ENCODE data around the gene HEXIM2. TPM values are rescaled to one million over a fixed set of nuclear protein-coding genes. Genes with fewer than 3 reads are reported as not detected.
"Not testable (repeated sequence)": the region's sequence is repeated elsewhere in the genome, so short reads cannot be mapped to it uniquely, and the experiment has no call there.

Gene HEXIM2
- total RNA-seq, 2 donors from 2014 or later = 6.1 to 8.5 TPM

DNA sequence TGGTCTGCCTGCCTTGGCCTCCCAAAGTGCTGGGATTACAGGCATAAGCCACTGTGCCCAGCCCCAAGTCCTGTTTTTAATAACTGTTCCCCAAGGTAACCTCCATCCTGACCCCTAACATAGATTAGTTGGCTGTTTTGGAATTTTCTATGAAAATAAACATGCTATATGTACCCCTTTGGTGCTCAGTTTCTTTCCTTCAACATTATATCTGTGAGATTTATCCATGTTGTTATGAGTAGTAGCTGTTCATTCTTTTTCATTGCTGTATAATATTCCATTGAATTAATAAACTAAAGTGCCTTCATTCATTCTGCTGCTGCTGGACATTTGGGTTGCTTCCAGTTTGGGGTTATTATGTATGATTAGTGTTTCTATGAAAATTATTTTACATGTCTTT, 33.7 kb downstream of the HEXIM2 start:
- Mint-ChIP-seq H3K27me3 (no peaks in the 10 kb centered on the region), H3K4me3 (no peak overlapping the region), H3K36me3 (ENCODE audit: low read depth) (no peaks in the 10 kb centered on the region), H3K9me3 (no peaks in the 10 kb centered on the region), H3K27ac (no peak overlapping the region), H3K4me1 (no peaks in the 10 kb centered on the region)
- no peak for ATAC-seq (replicated peaks)

DNA sequence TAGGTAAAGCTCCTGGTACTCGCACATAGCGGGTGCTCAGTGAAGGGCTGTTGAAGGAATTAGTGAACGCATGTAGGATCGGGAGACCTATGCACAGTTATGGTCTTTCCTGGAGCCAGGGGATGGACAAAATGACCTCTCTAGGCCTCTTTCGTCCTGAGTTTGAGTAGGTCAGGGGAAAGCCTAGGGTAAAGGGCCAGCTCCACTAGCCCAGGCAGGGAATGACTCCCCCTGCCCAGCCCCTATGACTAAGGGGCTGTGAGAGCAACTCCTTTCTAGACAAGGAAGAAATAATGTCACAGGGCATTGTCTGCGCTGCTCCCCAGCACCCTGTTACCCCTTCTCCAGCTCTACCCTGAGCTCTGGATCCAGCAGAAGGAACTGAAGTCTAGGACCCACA, 35.4 kb downstream of the HEXIM2 start:
- Mint-ChIP-seq H3K36me3 (ENCODE audit: low read depth) (no peaks in the 10 kb centered on the region), H3K4me3 (no peak overlapping the region), H3K9me3 (no peaks in the 10 kb centered on the region), H3K4me1 (no peaks in the 10 kb centered on the region), H3K27me3 (no peaks in the 10 kb centered on the region), H3K27ac (peak overlapping the region; percentile 46)
- ATAC-seq (replicated peaks) = no peak

DNA sequence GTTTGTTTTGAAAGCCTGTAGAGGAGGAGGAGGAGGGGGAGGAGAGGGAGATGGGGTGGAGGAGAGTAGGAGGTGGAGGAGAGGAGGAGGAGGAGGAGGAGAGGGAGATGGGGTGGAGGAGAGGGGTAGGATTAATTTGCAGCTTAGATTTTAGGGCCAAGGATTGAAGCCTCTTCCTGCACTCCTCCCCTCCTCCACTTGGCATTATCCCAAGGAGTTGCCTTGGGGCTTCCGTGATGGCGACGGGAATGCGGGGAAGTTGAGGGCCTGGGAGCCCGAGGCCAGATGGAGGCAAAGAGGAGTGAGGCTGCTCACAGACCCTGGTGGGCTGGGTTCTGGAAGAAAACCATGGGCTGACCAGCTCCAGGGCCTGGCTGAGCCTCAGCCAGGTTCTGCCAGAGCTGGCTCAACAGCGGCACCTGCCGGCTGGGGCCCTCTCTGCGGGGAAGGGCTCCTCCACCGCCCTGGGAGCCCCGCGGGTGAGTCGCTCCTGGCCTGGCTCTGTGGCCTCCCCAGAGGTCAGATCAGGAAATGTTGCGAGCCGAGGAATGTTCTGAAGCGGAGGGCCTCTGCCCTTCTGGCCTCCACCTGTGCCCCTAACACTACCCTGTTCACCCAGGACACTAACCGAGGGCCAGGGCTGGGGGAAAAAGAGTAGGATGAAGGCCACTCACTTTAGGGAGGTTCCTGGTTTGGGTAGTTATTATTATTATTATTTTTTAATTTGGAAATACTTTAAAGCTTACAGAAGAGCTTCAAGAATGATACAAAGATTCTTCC, 36.1 kb downstream of the HEXIM2 start:
- ATAC-seq (replicated peaks) = peak; percentile 100
- H3K9me3 Mint-ChIP-seq = no peaks in the 10 kb centered on the region
- no peak overlapping the region for H3K27ac Mint-ChIP-seq
- H3K27me3 Mint-ChIP-seq = no peaks in the 10 kb centered on the region
- H3K4me1 Mint-ChIP-seq = no peaks in the 10 kb centered on the region
- no peaks in the 10 kb centered on the region for H3K36me3 Mint-ChIP-seq (ENCODE audit: low read depth)
- no peak overlapping the region for H3K4me3 Mint-ChIP-seq

DNA sequence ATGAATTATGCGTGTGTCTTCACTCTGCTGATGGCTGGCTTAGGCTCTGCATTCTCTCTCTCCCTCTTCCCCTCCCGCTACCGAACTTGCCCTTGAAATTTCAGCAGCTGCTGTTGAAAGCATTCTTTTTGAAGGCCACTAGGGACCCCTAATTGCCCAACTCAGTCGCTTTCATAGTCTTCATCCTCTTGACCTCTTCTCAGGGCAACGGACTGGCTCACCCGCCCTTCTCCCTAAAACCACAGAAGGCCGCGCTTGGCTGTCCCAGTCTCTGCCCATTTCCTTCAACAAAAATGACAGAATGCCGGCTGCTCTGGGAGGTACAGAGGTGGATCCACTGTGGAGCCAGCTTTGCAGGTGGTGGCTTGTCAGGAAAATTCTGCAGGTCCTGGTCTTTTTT, 39.0 kb downstream of the HEXIM2 start:
- ATAC-seq (replicated peaks) = no peak
- Mint-ChIP-seq H3K27me3 (no peaks in the 10 kb centered on the region), H3K27ac (no peak overlapping the region), H3K4me1 (no peaks in the 10 kb centered on the region), H3K9me3 (no peaks in the 10 kb centered on the region), H3K4me3 (no peak overlapping the region), H3K36me3 (ENCODE audit: low read depth) (no peaks in the 10 kb centered on the region)

DNA sequence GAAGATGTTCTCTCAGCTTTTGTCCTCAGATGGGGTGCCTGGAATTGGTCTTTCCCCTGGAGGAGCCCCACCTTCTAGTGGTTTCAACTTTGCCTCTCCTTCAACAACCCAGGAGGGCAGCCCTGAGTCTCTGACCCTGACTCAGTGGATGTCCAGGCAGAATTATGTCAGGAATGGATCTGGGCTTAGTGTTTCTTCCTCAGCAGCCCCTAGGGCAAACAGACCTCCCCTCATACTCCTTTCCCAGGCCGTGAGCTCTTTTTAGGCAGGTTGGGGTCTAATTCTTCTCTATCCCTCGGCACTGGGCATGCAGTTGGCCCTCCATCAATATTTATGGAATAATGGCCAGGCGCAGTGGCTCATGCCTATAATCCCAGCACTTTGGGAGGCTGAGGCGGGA, 39.8 kb downstream of the HEXIM2 start:
- Mint-ChIP-seq H3K4me1 (no peaks in the 10 kb centered on the region), H3K27me3 (no peaks in the 10 kb centered on the region), H3K27ac (no peak overlapping the region), H3K9me3 (no peaks in the 10 kb centered on the region), H3K36me3 (ENCODE audit: low read depth) (no peaks in the 10 kb centered on the region), H3K4me3 (no peak overlapping the region)
- no peak for ATAC-seq (replicated peaks)

DNA sequence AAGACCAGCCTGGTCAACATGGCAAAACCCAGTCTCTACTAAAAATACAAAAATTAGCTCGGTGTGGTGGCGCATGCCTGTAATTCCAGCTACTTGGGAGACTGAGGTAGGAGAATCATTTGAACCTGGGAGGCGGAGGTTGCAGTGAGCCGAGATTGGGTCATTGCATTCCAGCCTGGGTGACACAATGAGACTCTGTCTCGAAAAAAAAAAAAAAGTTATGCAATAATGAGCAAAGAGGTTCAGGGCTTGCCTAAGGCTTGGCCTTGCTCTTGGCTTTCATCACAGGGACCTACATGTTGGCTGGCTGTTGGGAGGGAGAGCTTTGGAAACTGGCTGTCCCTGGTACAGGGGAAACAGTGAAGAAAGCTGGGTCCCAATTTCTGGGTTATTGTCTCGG, 40.2 kb downstream of the HEXIM2 start:
- H3K27ac Mint-ChIP-seq, H3K4me1 Mint-ChIP-seq, H3K27me3 Mint-ChIP-seq: not testable (repeated sequence)

DNA sequence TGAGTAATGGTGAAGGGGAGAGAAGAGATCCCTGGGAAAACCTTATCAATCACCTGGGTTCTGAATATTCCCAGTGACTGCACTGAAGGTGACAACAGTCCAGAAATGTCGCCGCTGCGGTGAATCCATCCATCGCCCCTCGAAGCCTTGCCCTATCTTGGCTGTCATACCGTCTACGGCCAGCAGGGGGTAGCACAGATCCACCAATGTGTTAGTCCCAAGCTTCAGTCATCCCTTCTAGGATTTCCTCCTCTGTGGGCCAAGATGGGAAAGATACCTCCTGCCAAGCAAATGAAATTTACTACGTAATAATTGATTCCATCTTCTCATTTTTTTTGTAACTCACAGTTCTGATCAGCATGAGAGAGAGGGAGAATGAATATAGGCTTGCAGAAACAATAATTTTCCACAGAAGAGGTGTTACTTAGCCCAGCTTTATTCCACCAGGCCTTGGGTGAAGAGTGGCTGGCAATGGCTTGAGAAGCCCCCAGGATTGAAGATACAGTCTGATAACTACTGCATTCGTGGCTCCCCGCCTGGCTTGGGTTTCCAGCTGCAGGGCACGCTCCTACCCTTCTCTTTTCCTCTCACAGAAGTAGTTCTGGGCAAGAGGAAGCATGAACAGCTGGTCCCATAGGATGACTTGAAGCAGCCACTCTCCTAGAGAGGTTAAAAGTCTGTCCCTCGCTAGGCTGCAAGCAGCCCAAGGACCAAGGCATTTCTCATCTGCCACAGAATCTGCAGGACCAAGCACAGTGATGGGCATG, 57.4 kb downstream of the HEXIM2 start:
- Mint-ChIP-seq H3K27me3 (no peaks in the 10 kb centered on the region), H3K27ac (peak overlapping the region; percentile 80), H3K4me1 (peaks cover 11% of the 10 kb centered on the region), H3K9me3 (no peaks in the 10 kb centered on the region), H3K4me3 (peak overlapping the region; percentile 89), H3K36me3 (ENCODE audit: low read depth) (peaks cover 92% of the 10 kb centered on the region)
- no peak for ATAC-seq (replicated peaks)

More for the DNA sequence above, 40.2 kb downstream of the HEXIM2 start:
- not testable (repeated sequence) for H3K4me3 Mint-ChIP-seq; ATAC-seq (replicated peaks); H3K36me3 Mint-ChIP-seq (ENCODE audit: low read depth); H3K9me3 Mint-ChIP-seq

Other genes starting within 250 kb of the HEXIM2 start
- gene GFAP, start 246.4 kb upstream of the HEXIM2 start, total RNA-seq = not detected
- 10 to 100 TPM; 37.7 to 51.5 TPM for gene KIF18B, start 214.1 kb upstream of the HEXIM2 start, total RNA-seq
- gene C1QL1, start 193.6 kb upstream of the HEXIM2 start, total RNA-seq = under 1 TPM; 0.32 to 0.34 TPM
- 10 to 100 TPM; 36.5 to 36.6 TPM for gene DCAKD, start 110.2 kb upstream of the HEXIM2 start, total RNA-seq
- gene NMT1, start 100.6 kb upstream of the HEXIM2 start, total RNA-seq = 100 to 1,000 TPM; 101 to 120 TPM
- 1 to 10 TPM; 3.1 to 6.5 TPM for gene PLCD3, start 29.4 kb upstream of the HEXIM2 start, total RNA-seq
- 10 to 100 TPM in 1 of 2 donors, 1 to 10 TPM in 1; 9.8 to 12.6 TPM for gene ACBD4, start 26.2 kb upstream of the HEXIM2 start, total RNA-seq
- gene HEXIM1, start 13.4 kb upstream of the HEXIM2 start, total RNA-seq = 10 to 100 TPM; 45.9 to 66.4 TPM
- 100 to 1,000 TPM; 262 to 496 TPM for gene FMNL1, start 60.0 kb downstream of the HEXIM2 start, total RNA-seq
- under 1 TPM; 0.13 to 0.32 TPM for gene SPATA32, start 100.2 kb downstream of the HEXIM2 start, total RNA-seq
- 10 to 100 TPM; 36.3 to 49.5 TPM for gene MAP3K14, start 155.1 kb downstream of the HEXIM2 start, total RNA-seq